ENCODE data around the gene BICD2.

Gene BICD2

GRCh38 chr9:92665836-92666235 is 98.8 kb downstream of the BICD2 start:
- DNase-seq = no peak

GRCh38 chr9:92664394-92665152 is 100.1 kb downstream of the BICD2 start:
- no peak for DNase-seq

- no peak for DNase-seq
Measured at GRCh38 chr9:92663951-92664350, 100.7 kb downstream of the BICD2 start.

- DNase-seq = no peak
Measured at GRCh38 chr9:92663126-92663525, 101.5 kb downstream of the BICD2 start.

- DNase-seq = no peak
Measured at GRCh38 chr9:92661743-92662142, 102.9 kb downstream of the BICD2 start.
